CD14-positive monocyte (primary cell): ENCODE results near the gene SOX21. TPM values are rescaled to one million over a fixed set of nuclear protein-coding genes. Genes with fewer than 3 reads are reported as not detected.

Experiments used
- DNase-seq, 3 donors: peaks; one replicate each; pipeline ENCODE4 v3.0.0-alpha.2; 2011 to 2022
- H2AFZ ChIP-seq: 2 replicates; pipeline ENCODE4 v1.6.0; 2012; ENCODE audit warnings: mild to moderate bottlenecking, low read depth, low read length, inconsistent platforms; ENCODE audit not compliant: insufficient read depth, poor library complexity, severe bottlenecking
- H3K27ac ChIP-seq, 2 donors: 1 replicate in 1 of 2; 2 replicates in 1 of 2; pipeline ENCODE4 v1.5.1; 2012 to 2013; ENCODE audit warnings: low read length in 2 of 2, control low read depth in 1 of 2, inconsistent platforms in 1 of 2, low read depth in 1 of 2, mild to moderate bottlenecking in 1 of 2
- H3K27me3 ChIP-seq, 2 donors: one replicate each; pipeline versions ENCODE4 v1.6.0 to v1.6.1; 2011 to 2013; ENCODE audit warnings: low read length in 2 of 2; ENCODE audit not compliant: control insufficient read depth in 2 of 2, insufficient read depth in 2 of 2
- H3K36me3 ChIP-seq, 2 donors: replicated peaks in 1 of 2; 1 replicate in 1 of 2; 2 replicates in 1 of 2; pipeline versions ENCODE4 v1.5.1 to v1.6.1; 2012 to 2013; ENCODE audit warnings: low read length in 2 of 2, control low read depth in 1 of 2, inconsistent platforms in 1 of 2, mild to moderate bottlenecking in 1 of 2; ENCODE audit not compliant: insufficient read depth in 2 of 2, control insufficient read depth in 1 of 2
- H3K4me1 ChIP-seq, 2 donors: 1 replicate in 1 of 2; 2 replicates in 1 of 2; pipeline versions ENCODE4 v1.5.1 to v1.6.1; 2012 to 2013; ENCODE audit warnings: low read length in 2 of 2, control low read depth in 1 of 2, inconsistent platforms in 1 of 2, mild to moderate bottlenecking in 1 of 2, moderate library complexity in 1 of 2; ENCODE audit not compliant: insufficient read depth in 2 of 2, control insufficient read depth in 1 of 2
- H3K4me2 ChIP-seq: replicated peaks from 2 replicates; pipeline ENCODE3; 2012; ENCODE audit warnings: low read length, moderate library complexity, mild to moderate bottlenecking; ENCODE audit not compliant: poor library complexity, severe bottlenecking; ENCODE audit errors: extremely low read depth
- H3K4me3 ChIP-seq, 3 experiments: fragments of 200-600 bp in 1 of 3; sonication (generic) in 1 of 3; replicated peaks in 1 of 3; 1 replicate in 2 of 3; 2 replicates in 1 of 3; pipeline ENCODE4 v1.5.1; 2011 to 2013; ENCODE audit warnings: low read length in 3 of 3, mild to moderate bottlenecking in 3 of 3, control low read depth in 2 of 3, low read depth in 2 of 3, inconsistent platforms in 1 of 3, moderate library complexity in 1 of 3
- H3K79me2 ChIP-seq: 2 replicates; pipeline ENCODE4 v1.6.0; 2012; ENCODE audit warnings: mild to moderate bottlenecking, control low read depth, inconsistent platforms, low read length, moderate library complexity; ENCODE audit not compliant: insufficient read depth
- H3K9ac ChIP-seq: 2 replicates; pipeline ENCODE4 v1.6.0; 2017; ENCODE audit warnings: low read length, mild to moderate bottlenecking; ENCODE audit not compliant: insufficient read depth, poor library complexity, severe bottlenecking
- H3K9me3 ChIP-seq, 2 donors: replicated peaks in 1 of 2; 1 replicate in 1 of 2; 2 replicates in 1 of 2; pipeline versions ENCODE4 v1.5.1 to v1.6.1; 2012 to 2013; ENCODE audit warnings: low read length in 2 of 2, control low read depth in 1 of 2; ENCODE audit not compliant: control insufficient read depth in 1 of 2, insufficient read depth in 1 of 2
- H4K20me1 ChIP-seq: 2 replicates; pipeline ENCODE4 v1.6.0; 2012; ENCODE audit warnings: mild to moderate bottlenecking, low read length, control low read depth, moderate library complexity; ENCODE audit not compliant: insufficient read depth
- H3K27ac Mint-ChIP-seq, 7 donors: one replicate each; pipeline ENCODE4 v1.8.0; 2020; ENCODE audit warnings: mild to moderate bottlenecking in 7 of 7, mixed read lengths in 7 of 7, moderate library complexity in 6 of 7, inconsistent platforms in 2 of 7
- H3K27me3 Mint-ChIP-seq, 3 donors: one replicate each; pipeline ENCODE4 v1.8.0; 2021 to 2022; ENCODE audit warnings: low read depth in 3 of 3, mild to moderate bottlenecking in 3 of 3, mixed read lengths in 3 of 3, moderate library complexity in 3 of 3, inconsistent platforms in 1 of 3
- H3K36me3 Mint-ChIP-seq, 2 donors: one replicate each; pipeline ENCODE4 v1.8.0; 2020; ENCODE audit warnings: mixed read lengths in 2 of 2, inconsistent platforms in 1 of 2, mild to moderate bottlenecking in 1 of 2
- H3K4me1 Mint-ChIP-seq: one replicate; pipeline ENCODE4 v1.8.0; 2020; ENCODE audit warnings: mild to moderate bottlenecking, mixed read lengths
- H3K4me3 Mint-ChIP-seq, 2 donors: one replicate each; pipeline ENCODE4 v1.8.0; 2020; ENCODE audit warnings: mild to moderate bottlenecking in 2 of 2, mixed read lengths in 2 of 2, moderate library complexity in 1 of 2
- H3K9me3 Mint-ChIP-seq, 7 donors: one replicate each; pipeline ENCODE4 v1.8.0; 2020 to 2022; ENCODE audit warnings: mixed read lengths in 7 of 7, mild to moderate bottlenecking in 6 of 7, moderate library complexity in 6 of 7, inconsistent platforms in 2 of 7
- WGBS: methylation state at CpG from one replicate; pipeline ENCODE4 v1.1.5; 2013; ENCODE audit warnings: missing lambda C conversion rate; ENCODE audit not compliant: insufficient coverage; 5-methylcytosine and 5-hydroxymethylcytosine counted together
- intact Hi-C, 2 donors: fragments of 100-400 bp; cut with micrococcal nuclease; formaldehyde crosslinking; loops; one replicate each; pipeline versions ENCODE4 v1.15.0 to v1.15.1; 2023
- polyA plus RNA-seq, 3 donors: library from polyadenylated mRNA; depleted of rRNA in 1 of 3; unstranded in 2 of 3; stranded (reverse) in 1 of 3; fragments of 300-500 nt in 2 of 3; fragments of >200 nt in 1 of 3; fragmentation: Illumina TruSeq in 2 of 3; gene quantifications; 1 replicate in 2 of 3; 2 replicates in 1 of 3; pipeline ENCODE4 v1.2.3, GENCODE V29; 2012 to 2021
- TF ChIP-seq, protein P1 (sequence below): fragments of 200-600 bp; IDR thresholded peaks from one replicate; pipeline ENCODE4 v1.8.0; 2022; ENCODE audit warnings: antibody characterized with exemption, mild to moderate bottlenecking

Gene SOX21
- polyA plus RNA-seq, 3 donors = not detected

DNA sequence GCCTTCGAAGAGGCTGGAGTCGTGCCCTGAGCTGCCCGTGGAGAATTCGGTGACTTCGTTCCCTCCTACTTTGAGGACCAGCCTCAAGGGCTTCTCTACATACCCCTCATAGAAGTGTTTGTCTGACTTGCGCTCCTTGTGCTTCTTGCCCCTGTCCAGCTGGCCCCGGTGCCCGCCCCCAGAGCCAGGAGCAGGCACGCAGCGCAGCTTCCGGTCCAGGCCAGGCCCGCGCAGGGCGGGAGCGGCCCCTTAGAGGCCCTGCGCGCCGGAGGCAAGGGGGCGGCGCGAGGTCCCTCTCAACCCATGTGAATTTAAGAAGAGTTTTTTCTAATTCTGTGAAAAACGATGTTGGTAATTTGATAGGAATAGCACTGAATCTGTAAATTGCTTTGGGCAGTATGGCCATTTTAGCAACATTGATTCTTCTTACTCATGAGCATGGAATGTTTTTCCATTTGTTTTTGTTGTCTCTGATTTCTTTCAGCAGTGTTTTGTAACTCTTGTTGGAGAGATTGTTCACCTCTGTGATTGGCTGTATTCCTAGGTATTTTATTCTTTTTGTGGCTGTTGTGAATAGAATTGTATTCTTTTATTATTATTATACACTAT lies 46.9 kb upstream of the SOX21 start:
- Mint-ChIP-seq H3K36me3 (no peaks in the 10 kb centered on the region), H3K4me1 (no peaks in the 10 kb centered on the region), H3K9me3 (peaks cover 0 to 8% (median 3%) of the 10 kb centered on the region in 7 donors), H3K4me3 (no peak overlapping the region), H3K27ac (no peak overlapping the region), H3K27me3 (peaks cover 0 to 3% (median 2%) of the 10 kb centered on the region in 3 donors)
- no peak overlapping the region for H3K27ac ChIP-seq
- intact Hi-C loops = no loop called here
- DNase-seq = no peak
- no peaks in the 10 kb centered on the region for H4K20me1 ChIP-seq
- H3K36me3 ChIP-seq = no peaks in the 10 kb centered on the region
- no peak overlapping the region for H2AFZ ChIP-seq
- no peak overlapping the region for H3K4me3 ChIP-seq
- H3K27me3 ChIP-seq = no peaks in the 10 kb centered on the region
- no peak overlapping the region for H3K9ac ChIP-seq
- H3K9me3 ChIP-seq = no peaks in the 10 kb centered on the region
- H3K4me1 ChIP-seq = no peaks in the 10 kb centered on the region
- TF ChIP-seq, protein P1, sequence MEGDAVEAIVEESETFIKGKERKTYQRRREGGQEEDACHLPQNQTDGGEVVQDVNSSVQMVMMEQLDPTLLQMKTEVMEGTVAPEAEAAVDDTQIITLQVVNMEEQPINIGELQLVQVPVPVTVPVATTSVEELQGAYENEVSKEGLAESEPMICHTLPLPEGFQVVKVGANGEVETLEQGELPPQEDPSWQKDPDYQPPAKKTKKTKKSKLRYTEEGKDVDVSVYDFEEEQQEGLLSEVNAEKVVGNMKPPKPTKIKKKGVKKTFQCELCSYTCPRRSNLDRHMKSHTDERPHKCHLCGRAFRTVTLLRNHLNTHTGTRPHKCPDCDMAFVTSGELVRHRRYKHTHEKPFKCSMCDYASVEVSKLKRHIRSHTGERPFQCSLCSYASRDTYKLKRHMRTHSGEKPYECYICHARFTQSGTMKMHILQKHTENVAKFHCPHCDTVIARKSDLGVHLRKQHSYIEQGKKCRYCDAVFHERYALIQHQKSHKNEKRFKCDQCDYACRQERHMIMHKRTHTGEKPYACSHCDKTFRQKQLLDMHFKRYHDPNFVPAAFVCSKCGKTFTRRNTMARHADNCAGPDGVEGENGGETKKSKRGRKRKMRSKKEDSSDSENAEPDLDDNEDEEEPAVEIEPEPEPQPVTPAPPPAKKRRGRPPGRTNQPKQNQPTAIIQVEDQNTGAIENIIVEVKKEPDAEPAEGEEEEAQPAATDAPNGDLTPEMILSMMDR = no peak
- 100% methylated on average over 11 of the region's 22 CpGs for WGBS
- H3K79me2 ChIP-seq = no peaks in the 10 kb centered on the region
- H3K4me2 ChIP-seq = no peak overlapping the region

DNA sequence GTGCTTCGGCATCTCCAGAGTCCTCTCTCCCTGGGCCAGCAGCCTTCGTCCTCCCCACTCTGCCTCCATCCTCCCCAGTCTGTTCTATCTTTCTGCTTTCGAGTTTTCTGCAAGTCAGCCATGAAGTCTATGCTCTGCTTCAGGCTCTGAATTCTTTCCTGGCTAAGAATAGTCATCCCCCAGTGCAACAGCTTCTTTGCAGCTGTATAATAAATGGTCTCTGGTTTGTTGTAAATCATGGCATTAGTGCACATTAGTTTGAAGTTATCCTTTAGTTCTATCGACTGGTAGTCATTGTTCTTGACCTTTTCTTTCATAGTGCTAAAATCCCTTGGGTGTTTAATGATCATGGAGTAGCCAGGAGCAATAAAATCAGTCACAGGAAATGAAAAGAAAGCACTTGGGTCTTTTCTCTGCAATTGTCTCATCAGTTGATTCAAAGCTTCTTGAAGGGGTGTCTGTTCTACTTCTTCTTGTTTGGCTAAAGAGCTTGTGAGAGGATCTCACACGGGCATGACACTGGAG lies 46.2 kb upstream of the SOX21 start:
- Histone ChIP-seq H3K27ac (no peak overlapping the region), H3K9me3 (no peaks in the 10 kb centered on the region), H3K27me3 (no peaks in the 10 kb centered on the region), H3K79me2 (no peaks in the 10 kb centered on the region), H3K36me3 (no peaks in the 10 kb centered on the region), H3K9ac (no peak overlapping the region), H4K20me1 (no peaks in the 10 kb centered on the region), H3K4me1 (no peaks in the 10 kb centered on the region), H3K4me3 (no peak overlapping the region), H2AFZ (no peak overlapping the region), H3K4me2 (no peak overlapping the region)
- Mint-ChIP-seq H3K27me3 (peaks cover 0 to 3% (median 2%) of the 10 kb centered on the region in 3 donors), H3K4me3 (no peak overlapping the region), H3K27ac (no peak overlapping the region), H3K4me1 (no peaks in the 10 kb centered on the region), H3K36me3 (no peaks in the 10 kb centered on the region), H3K9me3 (peaks cover 0 to 8% (median 3%) of the 10 kb centered on the region in 7 donors)
- intact Hi-C loops = no loop called here
- no peak for DNase-seq
- TF ChIP-seq, protein P1 = no peak
- WGBS = 100% methylated on average over 2 of the region's 5 CpGs
